Large intestine (tissue), 3 donors: Measurements from ENCODE around the gene CALN1. TPM values are rescaled to one million over a fixed set of nuclear protein-coding genes. Genes with fewer than 3 reads are reported as not detected.
"Not testable (repeated sequence)": the region's sequence is repeated elsewhere in the genome, so short reads cannot be mapped to it uniquely, and the experiment has no call there.

ENCODE experiments used
- DNase-seq, 2 donors: peaks; one replicate each; pipeline versions ENCODE4 v3.0.0 to v3.0.0-alpha.2; 2013
- H3K27ac ChIP-seq: one replicate; pipeline ENCODE4 v1.5.1; 2013; ENCODE audit warnings: low read length
- H3K27me3 ChIP-seq: 2 replicates; pipeline ENCODE4 v1.6.1; 2013; ENCODE audit warnings: low read length; ENCODE audit not compliant: control insufficient read depth, insufficient read depth
- H3K36me3 ChIP-seq: 2 replicates; pipeline ENCODE4 v1.6.1; 2013; ENCODE audit warnings: low read length; ENCODE audit not compliant: control insufficient read depth, insufficient read depth
- H3K4me1 ChIP-seq: one replicate; pipeline ENCODE4 v1.6.1; 2013; ENCODE audit warnings: low read length; ENCODE audit not compliant: control insufficient read depth, insufficient read depth
- H3K4me3 ChIP-seq: one replicate; pipeline ENCODE4 v1.5.1; 2013; ENCODE audit warnings: low read length
- H3K9me3 ChIP-seq: one replicate; pipeline ENCODE4 v1.6.1; 2013; ENCODE audit warnings: mild to moderate bottlenecking, low read depth, low read length, moderate library complexity; ENCODE audit not compliant: control insufficient read depth
- WGBS: methylation state at CpG from one replicate; pipeline ENCODE4 v1.1.5; 2013; ENCODE audit warnings: low lambda C conversion rate; ENCODE audit not compliant: insufficient coverage; 5-methylcytosine and 5-hydroxymethylcytosine counted together
- polyA plus RNA-seq: library from polyadenylated mRNA; unstranded; fragments of 120-200 nt; gene quantifications from one replicate; pipeline ENCODE4 v1.2.1, GENCODE V29; 2013

The CALN1 gene
- polyA plus RNA-seq, 1 donor, result 0.09 TPM

GRCh38 chr7:72213081-72213480, 199.1 kb downstream of the CALN1 start:
- no peaks in the 10 kb centered on the region for H3K4me1 ChIP-seq
- H3K36me3 ChIP-seq, result no peaks in the 10 kb centered on the region
- no peak overlapping the region for H3K27ac ChIP-seq
- H3K4me3 ChIP-seq, result no peak overlapping the region
- no peak for DNase-seq
- no peaks in the 10 kb centered on the region for H3K27me3 ChIP-seq
- H3K9me3 ChIP-seq, result no peaks in the 10 kb centered on the region
- no CpG with 5 or more reads among the region's 7 CpGs for WGBS

DNA sequence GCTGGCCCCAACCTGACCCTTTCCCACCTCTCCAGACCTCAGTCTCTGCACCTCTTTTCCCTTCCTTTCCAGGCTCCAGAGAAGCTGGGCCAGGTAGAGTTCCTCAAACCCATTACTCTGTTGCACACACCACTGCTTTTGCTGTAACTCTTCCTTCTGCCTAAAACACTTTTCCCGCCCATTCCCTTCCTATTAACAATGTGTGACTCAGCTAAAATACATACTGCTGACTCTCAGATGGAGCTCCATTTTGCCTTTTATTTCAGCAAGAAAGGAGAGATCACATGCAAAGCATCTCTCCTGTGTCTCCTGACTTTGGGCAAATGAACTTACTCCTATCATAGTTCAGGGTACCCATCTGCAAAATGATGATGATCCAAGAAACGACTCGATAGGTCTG, 201.0 kb downstream of the CALN1 start:
- Histone ChIP-seq H3K4me3 (no peak overlapping the region), H3K9me3 (no peaks in the 10 kb centered on the region), H3K27ac (no peak overlapping the region), H3K36me3 (no peaks in the 10 kb centered on the region), H3K27me3 (no peaks in the 10 kb centered on the region), H3K4me1 (no peaks in the 10 kb centered on the region)
- no peak for DNase-seq
- 100% methylated on average over 1 of the region's 3 CpGs for WGBS

DNA sequence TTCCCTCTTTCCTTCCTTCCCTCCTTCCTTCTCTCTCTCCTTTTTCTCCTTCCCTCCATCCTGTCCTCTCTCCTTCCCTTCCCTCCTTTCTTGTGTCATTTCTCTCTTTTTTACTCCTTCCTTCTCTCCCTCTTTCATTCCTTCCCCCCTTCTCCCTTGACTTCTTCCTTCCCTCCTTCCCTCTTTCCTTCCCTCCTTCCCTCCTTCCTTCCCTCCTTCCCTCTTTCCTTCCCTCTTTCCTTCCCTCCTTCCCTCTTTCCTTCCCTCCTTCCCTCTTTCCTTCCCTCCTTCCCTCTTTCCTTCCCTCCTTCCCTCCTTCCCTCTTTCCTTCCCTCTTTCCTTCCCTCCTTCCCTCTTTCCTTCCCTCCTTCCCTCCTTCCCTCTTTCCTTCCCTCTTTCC, 203.1 kb downstream of the CALN1 start:
- not testable (repeated sequence) for DNase-seq

GRCh38 chr7:72196176-72196575, 216.0 kb downstream of the CALN1 start:
- no peaks in the 10 kb centered on the region for H3K36me3 ChIP-seq
- no peaks in the 10 kb centered on the region for H3K4me1 ChIP-seq
- no peak for DNase-seq
- no peak overlapping the region for H3K4me3 ChIP-seq
- 100% methylated on average over 2 of the region's 9 CpGs for WGBS
- H3K9me3 ChIP-seq, result no peaks in the 10 kb centered on the region
- H3K27ac ChIP-seq, result no peak overlapping the region
- H3K27me3 ChIP-seq, result no peaks in the 10 kb centered on the region

More for the DNA sequence above, 203.1 kb downstream of the CALN1 start:
- H3K27ac ChIP-seq, H3K4me1 ChIP-seq, H3K36me3 ChIP-seq, H3K9me3 ChIP-seq, H3K4me3 ChIP-seq, H3K27me3 ChIP-seq: not testable (repeated sequence)

DNA sequence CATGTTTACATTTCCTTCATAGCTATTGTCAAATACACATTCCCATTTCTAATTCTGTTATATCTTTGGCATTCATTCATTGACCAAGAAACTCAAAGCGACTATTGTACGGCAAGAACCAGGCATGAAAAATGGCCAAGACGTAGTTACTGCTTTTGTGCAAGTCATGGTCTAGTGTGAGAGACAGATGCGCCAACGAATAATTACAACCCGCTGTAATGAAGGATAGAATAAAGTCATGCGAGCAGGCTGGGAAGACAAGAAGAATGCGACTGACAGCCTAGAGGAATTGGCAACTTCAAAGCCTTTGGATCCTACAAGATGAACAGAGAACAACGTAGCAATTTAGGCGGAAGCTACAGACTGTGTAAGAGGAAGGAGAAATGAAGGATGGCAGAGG, 221.2 kb downstream of the CALN1 start:
- WGBS, result 91% methylated on average over 5 of the region's 10 CpGs
- Histone ChIP-seq H3K4me3 (no peak overlapping the region), H3K27me3 (no peaks in the 10 kb centered on the region), H3K4me1 (no peaks in the 10 kb centered on the region), H3K27ac (no peak overlapping the region), H3K36me3 (no peaks in the 10 kb centered on the region), H3K9me3 (no peaks in the 10 kb centered on the region)
- no peak for DNase-seq

DNA sequence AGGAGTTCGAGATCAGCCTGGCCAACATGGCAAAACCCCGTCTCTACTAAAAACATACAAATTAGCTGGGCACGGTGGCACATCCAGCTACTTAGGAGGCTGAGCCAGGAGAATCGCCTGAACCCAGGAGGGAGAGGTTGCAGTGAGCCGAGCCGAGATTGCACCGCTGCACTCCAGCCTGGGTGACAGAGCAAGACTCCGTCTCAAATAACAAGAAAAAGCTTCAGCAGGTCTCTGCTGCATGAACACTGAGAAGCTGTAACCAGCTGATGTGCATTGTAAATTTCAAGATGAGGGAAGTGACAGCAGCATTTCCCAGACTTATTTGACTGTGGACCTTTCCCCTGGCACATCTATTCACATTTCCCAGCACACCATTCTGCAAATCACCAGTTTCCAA, 222.0 kb downstream of the CALN1 start:
- no peak for DNase-seq
- no peaks in the 10 kb centered on the region for H3K36me3 ChIP-seq

GRCh38 chr7:72187179-72187578, 225.0 kb downstream of the CALN1 start:
- no peaks in the 10 kb centered on the region for H3K9me3 ChIP-seq
- DNase-seq, result no peak
- H3K4me3 ChIP-seq, result no peak overlapping the region
- no peaks in the 10 kb centered on the region for H3K27me3 ChIP-seq
- H3K27ac ChIP-seq, result no peak overlapping the region
- no CpG with 5 or more reads among the region's 4 CpGs for WGBS
- H3K4me1 ChIP-seq, result no peaks in the 10 kb centered on the region
- no peaks in the 10 kb centered on the region for H3K36me3 ChIP-seq

More for the DNA sequence above, 222.0 kb downstream of the CALN1 start:
- H3K9me3 ChIP-seq, result no peaks in the 10 kb centered on the region
- no peak overlapping the region for H3K4me3 ChIP-seq
- no peak overlapping the region for H3K27ac ChIP-seq
- H3K4me1 ChIP-seq, result no peaks in the 10 kb centered on the region
- H3K27me3 ChIP-seq, result no peaks in the 10 kb centered on the region
- no CpG with 5 or more reads among the region's 8 CpGs for WGBS

GRCh38 chr7:72183835-72184234, 228.3 kb downstream of the CALN1 start:
- Histone ChIP-seq H3K4me3 (no peak overlapping the region), H3K27ac (no peak overlapping the region), H3K36me3 (no peaks in the 10 kb centered on the region), H3K9me3 (no peaks in the 10 kb centered on the region), H3K4me1 (no peaks in the 10 kb centered on the region), H3K27me3 (no peaks in the 10 kb centered on the region)
- DNase-seq, result no peak
- no CpG with 5 or more reads among the region's 9 CpGs for WGBS

GRCh38 chr7:72182036-72182435, 230.1 kb downstream of the CALN1 start:
- Histone ChIP-seq H3K27ac (no peak overlapping the region), H3K4me1 (no peaks in the 10 kb centered on the region), H3K4me3 (no peak overlapping the region), H3K9me3 (no peaks in the 10 kb centered on the region), H3K36me3 (no peaks in the 10 kb centered on the region), H3K27me3 (no peaks in the 10 kb centered on the region)
- no CpG with 5 or more reads among the region's 4 CpGs for WGBS
- no peak for DNase-seq

- no CpG with 5 or more reads among the region's 5 CpGs for WGBS
- Histone ChIP-seq H3K27ac (no peak overlapping the region), H3K36me3 (no peaks in the 10 kb centered on the region), H3K27me3 (no peaks in the 10 kb centered on the region), H3K9me3 (no peaks in the 10 kb centered on the region), H3K4me1 (no peaks in the 10 kb centered on the region), H3K4me3 (no peak overlapping the region)
- no peak for DNase-seq
Measured at GRCh38 chr7:72176875-72177274, 235.3 kb downstream of the CALN1 start.

GRCh38 chr7:72170475-72170874, 241.7 kb downstream of the CALN1 start:
- Histone ChIP-seq H3K9me3 (no peaks in the 10 kb centered on the region), H3K27me3 (no peaks in the 10 kb centered on the region), H3K27ac (no peak overlapping the region), H3K36me3 (no peaks in the 10 kb centered on the region), H3K4me3 (no peak overlapping the region), H3K4me1 (no peaks in the 10 kb centered on the region)
- no CpG with 5 or more reads among the region's 3 CpGs for WGBS
- DNase-seq, result no peak
